Measurements from ENCODE around the gene TMEM235. TPM values are rescaled to one million over a fixed set of nuclear protein-coding genes. Genes with fewer than 3 reads are reported as not detected.

Gene TMEM235
- total and polyA plus RNA-seq, 9 of the 15 experiments (the other 6 are each of a cell fraction or from before 2014, with no cell fraction given): not detected

DNA sequence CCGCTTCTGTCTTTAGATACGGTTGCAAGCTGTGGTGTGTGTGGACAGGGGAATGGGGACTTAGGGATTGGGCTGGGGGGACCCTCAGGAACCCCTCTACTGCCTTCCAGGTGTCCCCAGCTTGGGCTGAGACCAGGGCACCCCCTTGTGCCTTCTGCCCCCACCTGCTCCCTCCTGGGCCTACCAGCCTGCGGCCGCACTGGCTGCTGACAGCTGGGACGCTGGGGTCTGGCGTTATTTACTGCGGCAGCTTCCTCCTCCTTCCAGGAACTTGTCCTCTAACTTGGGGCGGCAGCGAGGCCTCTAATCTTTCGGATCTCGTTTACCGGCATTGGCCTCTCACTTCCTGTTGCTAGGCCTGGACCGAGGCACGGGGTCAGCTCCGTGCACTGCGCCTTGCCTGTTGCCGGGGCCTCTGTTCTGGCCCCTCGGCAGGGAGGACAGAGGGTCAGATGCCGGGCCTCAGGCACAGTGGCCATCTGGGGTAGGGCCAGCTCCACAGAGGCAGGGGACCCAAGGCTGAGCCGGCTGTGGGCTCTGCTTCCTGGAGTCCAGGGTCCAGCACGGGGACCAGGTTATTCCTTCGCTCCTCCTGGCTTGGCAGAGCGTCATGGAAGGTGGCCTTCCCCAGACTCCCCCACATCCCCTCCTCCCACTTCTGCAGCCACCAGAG lies 31.8 kb downstream of the TMEM235 start (continued):
- no peak for TF ChIP-seq THAP7 (CRISPR knock-in tag; IDR thresholded peaks at IDR 0.05)
- TF ChIP-seq ELF2 (CRISPR knock-in tag; IDR thresholded peaks at IDR 0.05): peak; percentile 67
- TF ChIP-seq, protein P1, sequence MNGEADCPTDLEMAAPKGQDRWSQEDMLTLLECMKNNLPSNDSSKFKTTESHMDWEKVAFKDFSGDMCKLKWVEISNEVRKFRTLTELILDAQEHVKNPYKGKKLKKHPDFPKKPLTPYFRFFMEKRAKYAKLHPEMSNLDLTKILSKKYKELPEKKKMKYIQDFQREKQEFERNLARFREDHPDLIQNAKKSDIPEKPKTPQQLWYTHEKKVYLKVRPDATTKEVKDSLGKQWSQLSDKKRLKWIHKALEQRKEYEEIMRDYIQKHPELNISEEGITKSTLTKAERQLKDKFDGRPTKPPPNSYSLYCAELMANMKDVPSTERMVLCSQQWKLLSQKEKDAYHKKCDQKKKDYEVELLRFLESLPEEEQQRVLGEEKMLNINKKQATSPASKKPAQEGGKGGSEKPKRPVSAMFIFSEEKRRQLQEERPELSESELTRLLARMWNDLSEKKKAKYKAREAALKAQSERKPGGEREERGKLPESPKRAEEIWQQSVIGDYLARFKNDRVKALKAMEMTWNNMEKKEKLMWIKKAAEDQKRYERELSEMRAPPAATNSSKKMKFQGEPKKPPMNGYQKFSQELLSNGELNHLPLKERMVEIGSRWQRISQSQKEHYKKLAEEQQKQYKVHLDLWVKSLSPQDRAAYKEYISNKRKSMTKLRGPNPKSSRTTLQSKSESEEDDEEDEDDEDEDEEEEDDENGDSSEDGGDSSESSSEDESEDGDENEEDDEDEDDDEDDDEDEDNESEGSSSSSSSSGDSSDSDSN (IDR thresholded peaks at IDR 0.05; ENCODE audit: borderline replicate concordance in 1 of 2, low read depth in 2 of 2, low read length in 2 of 2): peak in 1 of 2 experiments; percentile 96; a peak in 2 of 4 replicates
- peak; percentile 95 for TF ChIP-seq RNF2 (IDR thresholded peaks at IDR 0.05)
- 0 out of 2 replicates have a peak, but pooled peaks have one; percentile 43 for TF ChIP-seq KLF13 (tag; IDR thresholded peaks at IDR 0.05; ENCODE audit: borderline replicate concordance, low read depth)
- TF ChIP-seq SRSF1 (IDR thresholded peaks at IDR 0.05; ENCODE audit: low read depth, low read length): no peak
- TF ChIP-seq GATAD2B (IDR thresholded peaks at IDR 0.05; ENCODE audit: borderline replicate concordance): peak; percentile 78
- TF ChIP-seq CCAR2 (IDR thresholded peaks at IDR 0.05; ENCODE audit: low read depth, low read length): no peak
- TF ChIP-seq ZNF212 (CRISPR knock-in tag; IDR thresholded peaks at IDR 0.05): no peak
- TF ChIP-seq ZBTB8A (IDR thresholded peaks at IDR 0.05; ENCODE audit: partially characterized antibody): no peak
- TF ChIP-seq NR2C2 (CRISPR knock-in tag; IDR thresholded peaks at IDR 0.05): peak; percentile 54; the same call in 1 of the 2 replicates
- TF ChIP-seq NR2C2 (tag; IDR thresholded peaks at IDR 0.05): peak; percentile 91
- TF ChIP-seq PHB2 (IDR thresholded peaks at IDR 0.05; ENCODE audit: low read depth): no peak
- TF ChIP-seq, protein P2, sequence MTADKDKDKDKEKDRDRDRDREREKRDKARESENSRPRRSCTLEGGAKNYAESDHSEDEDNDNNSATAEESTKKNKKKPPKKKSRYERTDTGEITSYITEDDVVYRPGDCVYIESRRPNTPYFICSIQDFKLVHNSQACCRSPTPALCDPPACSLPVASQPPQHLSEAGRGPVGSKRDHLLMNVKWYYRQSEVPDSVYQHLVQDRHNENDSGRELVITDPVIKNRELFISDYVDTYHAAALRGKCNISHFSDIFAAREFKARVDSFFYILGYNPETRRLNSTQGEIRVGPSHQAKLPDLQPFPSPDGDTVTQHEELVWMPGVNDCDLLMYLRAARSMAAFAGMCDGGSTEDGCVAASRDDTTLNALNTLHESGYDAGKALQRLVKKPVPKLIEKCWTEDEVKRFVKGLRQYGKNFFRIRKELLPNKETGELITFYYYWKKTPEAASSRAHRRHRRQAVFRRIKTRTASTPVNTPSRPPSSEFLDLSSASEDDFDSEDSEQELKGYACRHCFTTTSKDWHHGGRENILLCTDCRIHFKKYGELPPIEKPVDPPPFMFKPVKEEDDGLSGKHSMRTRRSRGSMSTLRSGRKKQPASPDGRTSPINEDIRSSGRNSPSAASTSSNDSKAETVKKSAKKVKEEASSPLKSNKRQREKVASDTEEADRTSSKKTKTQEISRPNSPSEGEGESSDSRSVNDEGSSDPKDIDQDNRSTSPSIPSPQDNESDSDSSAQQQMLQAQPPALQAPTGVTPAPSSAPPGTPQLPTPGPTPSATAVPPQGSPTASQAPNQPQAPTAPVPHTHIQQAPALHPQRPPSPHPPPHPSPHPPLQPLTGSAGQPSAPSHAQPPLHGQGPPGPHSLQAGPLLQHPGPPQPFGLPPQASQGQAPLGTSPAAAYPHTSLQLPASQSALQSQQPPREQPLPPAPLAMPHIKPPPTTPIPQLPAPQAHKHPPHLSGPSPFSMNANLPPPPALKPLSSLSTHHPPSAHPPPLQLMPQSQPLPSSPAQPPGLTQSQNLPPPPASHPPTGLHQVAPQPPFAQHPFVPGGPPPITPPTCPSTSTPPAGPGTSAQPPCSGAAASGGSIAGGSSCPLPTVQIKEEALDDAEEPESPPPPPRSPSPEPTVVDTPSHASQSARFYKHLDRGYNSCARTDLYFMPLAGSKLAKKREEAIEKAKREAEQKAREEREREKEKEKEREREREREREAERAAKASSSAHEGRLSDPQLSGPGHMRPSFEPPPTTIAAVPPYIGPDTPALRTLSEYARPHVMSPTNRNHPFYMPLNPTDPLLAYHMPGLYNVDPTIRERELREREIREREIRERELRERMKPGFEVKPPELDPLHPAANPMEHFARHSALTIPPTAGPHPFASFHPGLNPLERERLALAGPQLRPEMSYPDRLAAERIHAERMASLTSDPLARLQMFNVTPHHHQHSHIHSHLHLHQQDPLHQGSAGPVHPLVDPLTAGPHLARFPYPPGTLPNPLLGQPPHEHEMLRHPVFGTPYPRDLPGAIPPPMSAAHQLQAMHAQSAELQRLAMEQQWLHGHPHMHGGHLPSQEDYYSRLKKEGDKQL (CRISPR knock-in tag; IDR thresholded peaks at IDR 0.05; ENCODE audit: borderline replicate concordance): no peak
- TF ChIP-seq, protein P3, sequence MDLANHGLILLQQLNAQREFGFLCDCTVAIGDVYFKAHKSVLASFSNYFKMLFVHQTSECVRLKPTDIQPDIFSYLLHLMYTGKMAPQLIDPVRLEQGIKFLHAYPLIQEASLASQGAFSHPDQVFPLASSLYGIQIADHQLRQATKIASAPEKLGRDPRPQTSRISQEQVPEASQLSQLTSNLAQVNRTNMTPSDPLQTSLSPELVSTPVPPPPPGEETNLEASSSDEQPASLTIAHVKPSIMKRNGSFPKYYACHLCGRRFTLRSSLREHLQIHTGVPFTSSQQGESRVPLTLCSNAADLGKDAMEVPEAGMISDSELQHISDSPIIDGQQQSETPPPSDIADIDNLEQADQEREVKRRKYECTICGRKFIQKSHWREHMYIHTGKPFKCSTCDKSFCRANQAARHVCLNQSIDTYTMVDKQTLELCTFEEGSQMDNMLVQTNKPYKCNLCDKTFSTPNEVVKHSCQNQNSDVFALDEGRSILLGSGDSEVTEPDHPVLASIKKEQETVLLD (IDR thresholded peaks at IDR 0.05): 0 out of 2 replicates have a peak, but pooled peaks have one; percentile 62
- TF ChIP-seq BRF2 (IDR thresholded peaks at IDR 0.05; ENCODE audit: borderline replicate concordance, insufficient read depth, insufficient read length): no peak
